RPMI8226 (cell line): ENCODE data around the gene SLC30A5.
A peak's percentile ranks its signal among the peaks of the same experiment; 100 is the strongest.
"Not testable (repeated sequence)": the region's sequence is repeated elsewhere in the genome, so short reads cannot be mapped to it uniquely, and the experiment has no call there.

Experiments
- DNase-seq: peaks from one replicate; pipeline ENCODE4 v3.0.0-alpha.2; 2015

The SLC30A5 gene

DNA sequence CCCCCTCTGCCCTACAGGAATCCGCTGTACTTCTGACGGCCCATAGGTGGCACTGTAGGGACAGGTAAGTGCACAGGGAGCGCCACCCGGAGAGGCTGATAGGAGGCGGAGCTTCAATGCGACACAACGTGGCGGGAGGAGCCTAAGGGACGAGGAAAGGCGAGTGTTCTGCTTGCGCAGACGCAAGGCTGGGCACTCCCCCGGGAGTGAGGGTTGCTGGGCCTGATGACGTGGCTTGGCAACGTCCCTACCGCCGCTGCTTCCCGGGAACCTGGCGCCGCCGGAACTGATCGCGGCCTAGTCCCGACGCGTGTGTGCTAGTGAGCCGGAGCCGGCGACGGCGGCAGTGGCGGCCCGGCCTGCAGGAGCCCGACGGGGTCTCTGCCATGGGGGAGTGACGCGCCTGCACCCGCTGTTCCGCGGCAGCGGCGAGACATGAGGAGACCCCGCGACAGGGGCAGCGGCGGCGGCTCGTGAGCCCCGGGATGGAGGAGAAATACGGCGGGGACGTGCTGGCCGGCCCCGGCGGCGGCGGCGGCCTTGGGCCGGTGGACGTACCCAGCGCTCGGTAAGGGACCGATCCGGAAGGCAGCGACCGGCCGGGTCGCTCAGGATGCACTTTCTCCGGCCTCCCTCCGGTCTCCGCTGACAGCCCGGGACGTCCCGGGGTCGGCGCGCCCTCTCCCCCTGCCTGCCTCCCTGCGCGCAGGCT, at the start of gene SLC30A5:
TSS of gene SLC30A5 (plus strand) at position 244 of the 712 bp plus-strand sequence. CDS start at position 486, 242 bp downstream.
- peak; percentile 100 for DNase-seq

GRCh38 chr5:69045213-69045612, 48.6 kb upstream of the SLC30A5 start:
- not testable (repeated sequence) for DNase-seq

DNA sequence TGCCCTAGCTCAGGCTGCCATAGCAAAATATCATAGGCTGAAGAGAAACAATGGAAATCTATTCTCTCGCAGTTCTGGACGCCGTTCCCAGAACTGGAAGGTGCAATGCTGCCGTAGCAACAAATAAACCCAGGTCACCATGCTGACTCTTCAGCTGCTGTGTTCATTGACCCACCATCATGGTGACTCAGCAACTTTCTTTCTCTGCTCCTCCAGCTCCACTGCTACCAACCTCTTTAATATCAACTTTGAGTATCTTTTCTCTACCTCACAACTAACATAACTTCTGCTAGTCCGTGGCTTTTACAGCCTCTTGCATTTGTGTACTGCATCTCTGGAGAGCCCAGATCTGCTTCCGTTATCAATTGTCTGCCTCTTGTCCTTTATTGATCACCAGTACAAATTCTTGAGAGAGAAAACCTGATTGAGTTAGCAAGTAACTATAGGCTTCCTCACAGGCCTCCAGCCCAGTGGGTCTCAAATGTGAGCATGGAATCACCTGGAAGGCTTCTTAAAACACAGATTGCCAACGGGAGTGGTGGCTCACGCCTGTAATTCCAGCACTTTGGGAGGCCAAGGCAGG, 47.3 kb upstream of the SLC30A5 start:
- DNase-seq = peak; percentile 22

GRCh38 chr5:69048230-69048629, 45.6 kb upstream of the SLC30A5 start:
- DNase-seq = peak; percentile 14

- no peak for DNase-seq
These were observed 44.7 kb upstream of the SLC30A5 start for GRCh38 chr5:69049151-69049550.

DNA sequence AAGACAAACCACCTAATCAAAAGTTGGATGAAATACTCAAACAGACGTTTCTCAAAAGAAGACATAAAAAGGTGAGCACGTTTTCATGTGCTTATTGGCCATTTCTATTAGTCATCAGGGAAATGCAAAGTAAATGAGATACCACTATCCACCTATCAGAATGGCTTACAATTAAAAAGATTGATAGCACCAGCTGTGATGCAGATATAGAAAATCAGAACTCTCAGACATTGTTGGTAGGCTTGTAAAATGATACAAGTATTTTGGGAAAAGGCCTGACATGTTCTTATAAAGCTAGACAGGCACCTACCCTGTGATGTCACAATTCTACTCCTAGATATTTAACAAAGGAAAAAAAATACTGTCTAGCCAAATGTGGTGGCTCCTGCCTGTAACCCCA, 44.0 kb upstream of the SLC30A5 start:
- DNase-seq = no peak

DNA sequence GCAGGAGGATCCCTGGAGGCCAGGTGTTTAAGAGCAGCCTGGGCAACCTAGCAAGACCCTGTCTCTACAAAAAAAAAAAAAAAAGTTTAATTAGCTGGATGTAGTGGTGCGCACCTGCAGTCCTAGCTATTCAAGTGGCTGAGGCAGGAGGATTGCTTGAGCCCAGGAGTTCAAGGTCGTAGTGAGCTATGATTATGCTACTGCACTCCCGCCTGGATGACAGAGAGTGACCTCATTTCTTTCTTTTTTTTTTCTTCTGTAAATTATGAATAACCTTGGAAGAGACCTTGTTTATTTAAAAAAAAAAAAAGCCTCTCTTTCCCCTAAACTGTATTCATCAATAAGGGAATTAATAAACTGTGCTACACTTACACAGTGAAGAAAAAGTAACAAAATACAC, 43.6 kb upstream of the SLC30A5 start:
- no peak for DNase-seq

DNA sequence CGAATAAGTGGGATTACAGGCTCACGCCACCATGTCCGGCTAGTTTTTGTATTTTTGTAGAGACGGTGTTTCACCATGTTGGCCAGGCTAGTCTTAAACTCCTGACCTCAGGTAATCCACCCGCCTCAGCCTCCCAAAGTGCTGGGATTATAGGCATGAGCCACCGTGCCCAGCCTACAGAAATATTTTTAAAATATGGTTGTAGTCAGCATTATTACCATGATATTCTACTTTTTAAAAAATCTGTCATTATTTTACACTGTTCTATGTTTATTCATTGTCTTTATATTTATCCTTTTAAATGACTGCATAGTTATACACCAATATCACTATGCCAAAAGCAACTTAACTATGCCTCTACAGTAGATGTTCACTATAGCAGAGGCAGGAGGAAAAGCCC, 41.6 kb upstream of the SLC30A5 start:
- DNase-seq = no peak

- peak; percentile 21 for DNase-seq
These were observed 18.9 kb upstream of the SLC30A5 start for GRCh38 chr5:69074664-69075521.

DNA sequence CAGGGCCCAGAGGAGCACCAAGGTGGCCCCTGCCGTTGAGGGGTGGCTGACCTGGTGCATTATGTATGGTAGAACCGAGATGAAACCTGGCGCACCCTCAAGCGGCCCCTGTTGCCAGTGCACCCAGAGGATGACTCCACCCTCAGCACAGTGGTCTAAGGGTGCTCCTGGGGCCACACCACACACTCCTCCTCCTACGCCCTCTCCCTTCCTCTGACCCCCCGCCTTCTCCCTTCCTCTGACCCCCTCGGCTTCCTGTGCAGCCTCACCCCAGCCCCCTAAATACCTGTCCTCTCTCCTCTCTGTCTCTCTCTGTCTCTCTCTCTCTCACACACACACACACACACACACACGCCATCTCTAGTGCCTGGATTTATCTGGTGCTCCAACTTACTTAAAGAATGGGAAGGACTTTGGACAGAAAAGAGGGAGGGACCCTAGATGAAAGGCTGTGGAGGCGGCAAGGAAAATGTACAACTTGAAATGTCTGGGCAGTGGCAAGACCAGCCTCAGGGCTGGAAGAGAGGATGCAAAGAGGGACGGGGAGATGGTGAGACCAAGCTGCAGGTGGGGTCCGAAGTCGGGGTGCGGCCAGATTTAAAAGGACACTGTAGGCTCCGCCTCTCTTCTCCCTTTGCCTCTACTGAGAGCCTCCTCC, 18.2 kb upstream of the SLC30A5 start:
- DNase-seq = no peak

GRCh38 chr5:69078921-69079540, 14.8 kb upstream of the SLC30A5 start:
- no peak for DNase-seq

- DNase-seq = no peak
These were observed 14.3 kb upstream of the SLC30A5 start for GRCh38 chr5:69079556-69079955.

- no peak for DNase-seq
These were observed 10.4 kb upstream of the SLC30A5 start for GRCh38 chr5:69083412-69083811.

- DNase-seq = no peak
These were observed 9.6 kb upstream of the SLC30A5 start for GRCh38 chr5:69084195-69084594.

GRCh38 chr5:69084903-69085302, 8.9 kb upstream of the SLC30A5 start:
- no peak for DNase-seq

DNA sequence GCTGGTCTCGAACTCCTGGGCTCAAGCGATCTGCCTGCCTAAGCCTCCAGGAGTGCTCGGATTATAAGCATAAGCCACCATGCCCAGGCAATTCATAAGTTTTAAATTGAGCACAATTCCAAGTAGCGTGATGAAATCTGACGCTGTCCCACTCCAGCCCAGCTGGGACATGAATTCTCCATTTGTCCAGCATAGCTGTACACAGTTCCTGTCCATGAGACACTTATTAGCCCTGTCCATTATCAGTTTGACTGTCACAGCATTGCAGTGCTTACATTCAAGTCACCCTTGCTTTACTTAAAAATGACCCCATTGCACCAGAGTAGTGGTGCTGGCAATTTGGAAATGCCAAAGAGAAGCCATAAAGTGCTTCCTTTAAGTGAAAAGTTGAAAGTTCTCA, 7.6 kb upstream of the SLC30A5 start:
- no peak for DNase-seq

DNA sequence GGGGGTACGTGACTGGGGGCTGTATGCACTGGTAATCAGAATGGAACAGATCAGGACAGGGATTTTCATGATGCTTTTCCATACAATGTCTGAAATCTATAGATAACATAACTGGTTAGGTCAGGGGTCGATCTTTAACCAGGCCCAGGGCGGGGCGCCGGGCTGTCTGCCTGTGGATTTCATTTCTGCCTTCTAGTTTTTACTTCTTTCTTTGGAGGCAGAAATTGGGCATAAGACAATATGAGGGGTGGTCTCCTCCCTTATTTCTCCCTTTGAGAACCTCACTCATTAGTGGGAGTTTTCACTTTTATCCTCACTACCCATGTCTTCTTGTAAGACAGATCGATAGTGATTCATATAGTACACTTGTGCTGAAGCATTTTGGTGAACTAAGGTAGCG, 5.8 kb upstream of the SLC30A5 start:
- not testable (repeated sequence) for DNase-seq

DNA sequence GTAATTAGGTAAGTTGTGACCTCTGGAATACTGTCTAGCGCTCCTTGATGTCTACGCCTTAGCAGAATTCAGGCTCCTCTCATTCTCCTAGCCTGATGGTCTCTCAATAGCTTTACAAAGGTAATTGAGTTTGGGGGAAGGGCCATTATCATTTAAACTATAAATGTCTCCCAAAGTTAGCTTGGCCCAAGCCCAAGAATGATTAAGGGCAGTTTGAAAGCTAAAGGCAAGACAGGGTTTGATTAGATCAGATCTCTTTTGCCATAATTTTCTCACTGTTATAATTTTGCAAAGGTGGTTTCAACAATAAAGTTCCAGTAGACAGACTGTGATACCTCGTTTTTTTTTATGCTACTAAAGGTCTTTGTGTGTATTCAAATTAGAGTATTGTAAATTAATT, 3.7 kb upstream of the SLC30A5 start:
- no peak for DNase-seq

- no peak for DNase-seq
These were observed 2.0 kb upstream of the SLC30A5 start for GRCh38 chr5:69091771-69092170.

DNA sequence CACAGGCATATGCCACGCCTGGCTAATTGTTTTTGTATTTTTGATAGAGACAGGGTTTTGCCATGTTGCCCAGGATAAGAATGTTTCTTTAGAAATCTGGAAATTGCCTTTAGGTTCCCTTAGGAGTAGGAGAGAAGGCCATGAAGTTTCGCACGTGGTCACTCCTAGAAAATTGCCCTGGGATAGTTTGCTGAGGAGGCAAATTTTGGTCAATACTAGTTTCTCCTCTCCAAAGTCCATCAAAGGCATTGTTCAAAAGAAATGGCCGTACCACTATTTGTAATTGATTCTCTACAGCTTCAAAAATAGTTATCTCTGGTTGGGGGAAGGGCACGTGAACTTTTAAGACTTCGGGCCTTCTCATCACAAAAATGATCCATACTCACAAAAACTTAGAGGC, 845 bp upstream of the SLC30A5 start:
- no peak for DNase-seq

DNA sequence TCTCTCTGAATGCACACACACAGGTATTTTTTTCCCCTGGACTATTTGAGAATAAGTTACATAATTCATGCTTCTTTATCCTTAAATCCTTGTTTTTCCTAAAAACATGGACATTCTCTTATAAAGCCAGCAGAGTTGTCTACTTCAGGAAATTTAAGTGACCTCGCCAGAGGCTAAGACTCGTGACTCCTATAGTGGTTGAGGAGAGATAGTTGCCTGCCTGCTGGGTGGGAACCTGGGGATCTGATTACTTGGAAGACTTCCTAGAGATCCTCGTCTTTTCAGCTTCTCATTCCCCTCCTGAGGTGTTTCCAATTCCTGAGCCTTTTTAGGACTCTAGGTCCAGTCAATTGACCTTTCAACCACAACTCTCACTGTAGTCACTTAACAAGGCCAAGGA, 5.5 kb downstream of the SLC30A5 start:
- no peak for DNase-seq

DNA sequence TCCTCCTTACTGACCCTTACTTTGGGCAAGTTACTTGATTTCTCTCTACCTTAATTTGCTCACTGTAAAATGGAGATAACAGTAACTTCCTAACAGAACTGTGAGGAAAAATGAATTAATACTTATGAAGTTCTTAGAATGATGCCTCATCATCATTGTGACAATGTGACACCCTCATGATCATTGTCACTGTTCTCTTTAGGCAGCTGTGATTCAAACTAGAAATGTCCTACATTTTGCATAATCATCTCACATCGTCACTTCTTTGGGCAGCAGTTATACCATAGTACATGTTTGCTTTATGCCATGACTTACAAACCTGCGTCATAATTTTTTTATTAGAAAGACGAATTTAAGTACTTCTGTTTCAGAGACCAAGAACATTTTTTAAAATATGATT, 9.7 kb downstream of the SLC30A5 start:
- no peak for DNase-seq
